WI38 (cell line): Measurements from ENCODE around the gene FBXL7.

Source experiments
- H3K4me3 ChIP-seq: 2 replicates; pipeline ENCODE4 v1.5.1; 2011; ENCODE audit warnings: low read depth, mild to moderate bottlenecking, control low read depth, low read length
- CTCF ChIP-seq: IDR thresholded peaks from 2 replicates; pipeline ENCODE4 v1.5.1; 2012; ENCODE audit warnings: low read depth, mild to moderate bottlenecking, control low read depth, low read length

The FBXL7 gene

GRCh38 chr5:15525703-15526275 is 25.8 kb downstream of the FBXL7 start:
- no peak overlapping the region for H3K4me3 ChIP-seq
- TF ChIP-seq CTCF, result no peak

GRCh38 chr5:15526413-15526812 is 26.4 kb downstream of the FBXL7 start:
- TF ChIP-seq CTCF, result no peak
- no peak overlapping the region for H3K4me3 ChIP-seq

GRCh38 chr5:15528476-15528875 is 28.5 kb downstream of the FBXL7 start:
- no peak for TF ChIP-seq CTCF
- no peak overlapping the region for H3K4me3 ChIP-seq

GRCh38 chr5:15529013-15529412 is 29.0 kb downstream of the FBXL7 start:
- no peak overlapping the region for H3K4me3 ChIP-seq
- no peak for TF ChIP-seq CTCF

- no peak overlapping the region for H3K4me3 ChIP-seq
- TF ChIP-seq CTCF, result no peak
Observed at GRCh38 chr5:15529821-15530220, 29.8 kb downstream of the FBXL7 start.

- TF ChIP-seq CTCF, result no peak
- H3K4me3 ChIP-seq, result no peak overlapping the region
Observed at GRCh38 chr5:15533129-15533893, 33.3 kb downstream of the FBXL7 start.

- TF ChIP-seq CTCF, result no peak
- H3K4me3 ChIP-seq, result no peak overlapping the region
Observed at GRCh38 chr5:15535938-15536337, 36.0 kb downstream of the FBXL7 start.
